Measurements from ENCODE around the gene CMTM4. TPM values are rescaled to one million over a fixed set of nuclear protein-coding genes. Genes with fewer than 3 reads are reported as not detected.

CMTM4 gene
- total RNA-seq, 4 donors from 2014 or later: 13.7 to 24.0 (median 15.8) TPM

GRCh38 chr16:66660422-66661209 is 35.9 kb downstream of the CMTM4 start:
- 9 to 20% methylated on average over 9 of the region's 9 CpGs for WGBS, 2 donors
- no peak overlapping the region for H3K4me3 ChIP-seq
- no peak for TF ChIP-seq POLR2A (IDR thresholded peaks at IDR 0.05)
- TF ChIP-seq, protein P1, sequence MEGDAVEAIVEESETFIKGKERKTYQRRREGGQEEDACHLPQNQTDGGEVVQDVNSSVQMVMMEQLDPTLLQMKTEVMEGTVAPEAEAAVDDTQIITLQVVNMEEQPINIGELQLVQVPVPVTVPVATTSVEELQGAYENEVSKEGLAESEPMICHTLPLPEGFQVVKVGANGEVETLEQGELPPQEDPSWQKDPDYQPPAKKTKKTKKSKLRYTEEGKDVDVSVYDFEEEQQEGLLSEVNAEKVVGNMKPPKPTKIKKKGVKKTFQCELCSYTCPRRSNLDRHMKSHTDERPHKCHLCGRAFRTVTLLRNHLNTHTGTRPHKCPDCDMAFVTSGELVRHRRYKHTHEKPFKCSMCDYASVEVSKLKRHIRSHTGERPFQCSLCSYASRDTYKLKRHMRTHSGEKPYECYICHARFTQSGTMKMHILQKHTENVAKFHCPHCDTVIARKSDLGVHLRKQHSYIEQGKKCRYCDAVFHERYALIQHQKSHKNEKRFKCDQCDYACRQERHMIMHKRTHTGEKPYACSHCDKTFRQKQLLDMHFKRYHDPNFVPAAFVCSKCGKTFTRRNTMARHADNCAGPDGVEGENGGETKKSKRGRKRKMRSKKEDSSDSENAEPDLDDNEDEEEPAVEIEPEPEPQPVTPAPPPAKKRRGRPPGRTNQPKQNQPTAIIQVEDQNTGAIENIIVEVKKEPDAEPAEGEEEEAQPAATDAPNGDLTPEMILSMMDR (IDR thresholded peaks at IDR 0.05): peak in 2 of 6 experiments; percentile 7 to 18
- H3K9me3 ChIP-seq: no peaks in the 10 kb centered on the region
- no peaks in the 10 kb centered on the region for H3K36me3 ChIP-seq
- H3K27me3 ChIP-seq: no peaks in the 10 kb centered on the region
- H3K4me1 ChIP-seq: peaks cover 7 to 40% (median 20%) of the 10 kb centered on the region in 3 donors
- intact Hi-C loops (cut with DNase I): no loop called here
- peak overlapping the region; percentile 40 to 73 (median 71) for H3K27ac ChIP-seq
- DNase-seq: no peak

DNA sequence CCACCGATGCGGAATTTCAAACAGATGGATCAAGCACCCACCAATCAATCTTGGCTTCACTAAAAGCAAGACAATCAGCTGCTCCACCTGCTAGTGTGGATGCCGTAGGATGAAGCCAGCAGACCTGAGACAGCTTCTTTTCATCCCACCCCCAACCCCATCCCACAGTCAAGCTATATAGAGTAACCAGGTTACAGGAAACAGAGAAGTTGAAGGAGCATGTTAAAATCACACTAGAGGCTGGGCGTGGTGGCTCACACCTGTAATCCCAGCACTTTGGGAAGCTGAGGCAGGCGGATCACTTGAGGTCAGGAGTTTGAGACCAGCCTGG is 37.7 kb downstream of the CMTM4 start:
- H3K4me1 ChIP-seq: peaks cover 7 to 48% (median 20%) of the 10 kb centered on the region in 3 donors
- H3K9me3 ChIP-seq: no peaks in the 10 kb centered on the region
- TF ChIP-seq POLR2A (IDR thresholded peaks at IDR 0.05): no peak
- TF ChIP-seq, protein P1 (IDR thresholded peaks at IDR 0.05): no peak
- DNase-seq: no peak
- no peak overlapping the region for H3K4me3 ChIP-seq
- H3K27me3 ChIP-seq: no peaks in the 10 kb centered on the region
- H3K36me3 ChIP-seq: no peaks in the 10 kb centered on the region
- WGBS, 2 donors: 93 to 97% methylated on average over 4 to 5 of the region's 5 CpGs
- no peak overlapping the region for H3K27ac ChIP-seq
- intact Hi-C loops (cut with DNase I): no loop called here

DNA sequence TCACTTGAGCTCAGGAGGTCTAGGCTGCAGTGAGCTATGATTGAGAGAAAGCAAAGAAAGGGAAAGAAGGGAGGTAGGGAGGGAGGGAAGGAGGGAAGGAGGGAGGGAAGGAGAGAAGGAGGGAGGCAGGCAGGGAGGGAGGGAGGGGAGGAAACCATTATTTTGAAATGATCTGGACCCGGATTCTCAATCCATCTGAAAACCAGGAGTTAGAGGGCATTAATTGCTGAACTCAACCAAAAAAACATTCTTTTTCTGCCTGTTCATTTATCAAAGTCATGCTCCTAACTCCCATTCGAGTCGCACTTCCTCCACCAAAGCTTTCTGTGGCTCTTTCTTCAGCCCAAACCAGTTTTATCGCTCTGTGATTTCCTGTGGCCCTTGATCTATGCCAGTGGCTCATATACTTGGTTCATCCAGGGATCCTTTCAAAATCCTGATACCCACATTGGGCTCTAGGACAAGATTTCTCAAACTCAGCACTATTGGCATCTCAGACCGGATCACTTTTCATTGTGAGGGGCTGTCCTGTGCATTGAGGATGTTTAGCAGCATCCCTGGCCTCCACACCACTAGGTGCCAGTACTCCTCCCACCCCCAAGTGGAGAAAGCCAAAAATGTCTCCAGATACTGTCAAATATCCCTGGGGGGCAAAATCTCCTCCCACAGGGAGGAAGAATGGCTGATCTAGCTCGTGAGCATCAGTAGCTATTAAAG is 38.2 kb downstream of the CMTM4 start:
- no peaks in the 10 kb centered on the region for H3K9me3 ChIP-seq
- H3K4me3 ChIP-seq: no peak overlapping the region
- intact Hi-C loops (cut with DNase I): no loop called here
- TF ChIP-seq, protein P1 (IDR thresholded peaks at IDR 0.05): no peak
- TF ChIP-seq POLR2A (IDR thresholded peaks at IDR 0.05): no peak
- H3K36me3 ChIP-seq: no peaks in the 10 kb centered on the region
- no peaks in the 10 kb centered on the region for H3K27me3 ChIP-seq
- peaks cover 10 to 53% (median 20%) of the 10 kb centered on the region in 3 donors for H3K4me1 ChIP-seq
- DNase-seq: no peak
- WGBS, 2 donors: 62 to 63% methylated on average over 6 of the region's 6 CpGs
- no peak overlapping the region for H3K27ac ChIP-seq

GRCh38 chr16:66656547-66656946 is 40.0 kb downstream of the CMTM4 start:
- Histone ChIP-seq H3K4me1 (peaks cover 10 to 57% (median 20%) of the 10 kb centered on the region in 3 donors), H3K36me3 (no peaks in the 10 kb centered on the region), H3K4me3 (no peak overlapping the region), H3K27me3 (no peaks in the 10 kb centered on the region), H3K9me3 (no peaks in the 10 kb centered on the region), H3K27ac (no peak overlapping the region)
- TF ChIP-seq, protein P1 (IDR thresholded peaks at IDR 0.05): no peak
- no peak for TF ChIP-seq POLR2A (IDR thresholded peaks at IDR 0.05)
- intact Hi-C loops (cut with DNase I): no loop called here
- WGBS, 2 donors: 83 to 89% methylated on average over 3 of the region's 3 CpGs
- DNase-seq: no peak

Data from esophagus squamous epithelium (tissue), 5 donors.